ENCODE results near the gene MNX1.

DNA sequence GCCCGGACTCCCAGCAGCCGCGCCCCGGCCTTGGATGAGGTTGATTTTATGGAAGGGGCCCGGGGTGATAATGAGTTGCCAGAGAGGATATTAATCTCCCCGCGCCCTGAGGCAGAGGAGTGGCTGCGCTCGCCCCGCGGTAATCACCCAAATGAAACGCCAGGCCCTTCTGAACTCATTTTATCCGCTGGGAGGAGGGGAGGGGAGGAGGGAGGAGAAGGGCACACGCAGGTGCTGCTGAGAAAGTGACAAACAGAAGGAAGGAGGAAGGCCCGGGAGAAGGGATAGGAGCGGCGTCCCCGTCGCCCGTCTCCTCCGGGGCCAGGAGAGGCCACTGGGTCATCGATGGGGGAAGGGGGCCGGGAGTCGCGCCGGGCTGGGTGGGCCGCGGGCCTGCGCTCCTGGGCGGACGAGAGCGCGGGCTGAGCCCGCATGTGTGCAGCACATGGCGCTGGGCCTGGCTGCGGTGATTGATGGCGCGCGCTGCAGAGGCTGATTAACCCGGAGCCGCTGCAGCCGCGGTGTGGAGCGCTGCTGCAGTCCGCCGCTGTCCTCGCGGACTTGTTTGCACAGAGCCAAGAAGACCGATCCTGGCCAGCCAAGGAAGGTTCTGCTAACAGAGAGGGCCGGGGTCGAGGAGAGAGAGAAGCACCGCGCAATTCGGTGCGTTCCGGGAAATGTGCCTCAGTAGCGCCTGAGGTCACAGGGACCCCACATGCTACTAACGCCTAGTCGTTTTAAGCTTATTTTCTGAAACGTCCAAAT lies 6.5 kb downstream of the MNX1 start:
- TF ChIP-seq CTCF (conservative IDR thresholded peaks at IDR 0.05 in 1 of 2, IDR thresholded peaks at IDR 0.05 in 1 of 2; ENCODE audit: extremely low read depth in 1 of 2, insufficient read depth in 1 of 2, low read depth in 1 of 2, low read length in 2 of 2) (no peak), EZH2 (IDR thresholded peaks at IDR 0.05; ENCODE audit: borderline replicate concordance, low read length) (no peak)

All from mammary epithelial cell (primary cell).